K562 (cell line): ENCODE results near the gene IGF2R.

Source experiments
- CBX5 ChIP-seq: IDR thresholded peaks from 2 replicates; pipeline ENCODE4 v1.6.1; 2014; ENCODE audit warnings: low read depth, borderline replicate concordance
- EZH2 ChIP-seq: IDR thresholded peaks from 2 replicates; pipeline ENCODE4 v1.6.1; 2012; ENCODE audit warnings: low read depth, mild to moderate bottlenecking, inconsistent platforms, low read length, borderline replicate concordance
- FOXA3 ChIP-seq, 2 experiments: fragments of 450-650 bp in 1 of 2; sonication (generic) in 1 of 2; formaldehyde crosslinking; IDR thresholded peaks in 1 of 2; conservative IDR thresholded peaks in 1 of 2; 2 replicates each; pipeline versions ENCODE4 v1.4.0 to v1.8.0; 2020 to 2022; ENCODE audit warnings: mild to moderate bottlenecking in 2 of 2, missing genetic modification reagents in 1 of 2
- RBBP5 ChIP-seq: fragments of 200-600 bp; sonication (generic); IDR thresholded peaks from 2 replicates; pipeline ENCODE4 v1.6.1; 2012; ENCODE audit warnings: borderline replicate concordance, mild to moderate bottlenecking, low read length, control low read depth, inconsistent platforms; ENCODE audit not compliant: insufficient read depth, poor library complexity, severe bottlenecking
- UBTF ChIP-seq, 2 experiments: IDR thresholded peaks; 2 replicates each; pipeline ENCODE4 v1.6.1; 2012; ENCODE audit warnings: improper control_type of control experiment in 2 of 2, low read depth in 2 of 2, low read length in 2 of 2, borderline replicate concordance in 1 of 2
- ZNF143 ChIP-seq: sonication (generic); formaldehyde crosslinking; IDR thresholded peaks from 2 replicates; pipeline ENCODE4 v1.9.0; 2022; ENCODE audit warnings: mild to moderate bottlenecking, missing genetic modification reagents
- ZNF24 ChIP-seq: fragments of 450-650 bp; IDR thresholded peaks from 2 replicates; pipeline ENCODE4 v1.6.1; 2016
- ZNF398 ChIP-seq: fragments of 250-450 bp; sonication (Bioruptor Pico); IDR thresholded peaks from 2 replicates; pipeline ENCODE4 v1.8.0; 2021; ENCODE audit warnings: moderate library complexity, mild to moderate bottlenecking, inconsistent platforms
- TF ChIP-seq, protein P1 (sequence below), 3 experiments: IDR thresholded peaks in 2 of 3; conservative IDR thresholded peaks in 1 of 3; 2 replicates each; pipeline ENCODE4 v1.5.1; 2011 to 2012; ENCODE audit warnings: low read length in 3 of 3, mild to moderate bottlenecking in 3 of 3, control low read depth in 2 of 3, improper control_type of control experiment in 1 of 3, inconsistent platforms in 1 of 3, low read depth in 1 of 3, mixed read lengths in 1 of 3, moderate library complexity in 1 of 3; ENCODE audit not compliant: insufficient read depth in 2 of 3

DNA sequence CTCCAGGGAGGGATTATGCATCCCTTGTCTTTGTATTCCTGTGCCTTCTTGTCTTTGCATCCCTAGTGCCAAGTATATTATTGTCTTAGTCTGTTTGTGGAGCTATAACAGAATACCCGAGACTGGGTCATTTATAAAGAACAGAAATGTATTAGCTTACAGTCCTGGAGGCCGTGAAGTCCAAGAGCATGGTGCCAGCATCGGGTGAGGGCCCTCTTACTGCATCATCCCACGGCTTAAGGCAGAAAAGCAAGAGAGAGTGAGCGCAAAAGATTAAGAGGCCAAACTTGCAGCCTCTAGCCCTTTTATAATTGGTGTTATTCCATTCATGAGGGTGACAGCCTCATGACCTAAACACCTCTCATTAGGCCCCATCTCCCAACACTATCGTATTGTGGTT is 8.4 kb upstream of the IGF2R start:
- TF ChIP-seq ZNF398 (CRISPR knock-in tag) (no peak), CBX5 (no peak), FOXA3 (CRISPR knock-in tag; conservative IDR thresholded peaks at IDR 0.05 in 1 of 2, IDR thresholded peaks at IDR 0.05 in 1 of 2) (no peak), RBBP5 (no peak), ZNF143 (CRISPR knock-in tag) (no peak), ZNF24 (no peak), UBTF (IDR thresholded peaks at IDR 0.05; ENCODE audit: borderline replicate concordance in 1 of 2, low read depth in 2 of 2, low read length in 2 of 2) (no peak), EZH2 (no peak)
- TF ChIP-seq, protein P1, sequence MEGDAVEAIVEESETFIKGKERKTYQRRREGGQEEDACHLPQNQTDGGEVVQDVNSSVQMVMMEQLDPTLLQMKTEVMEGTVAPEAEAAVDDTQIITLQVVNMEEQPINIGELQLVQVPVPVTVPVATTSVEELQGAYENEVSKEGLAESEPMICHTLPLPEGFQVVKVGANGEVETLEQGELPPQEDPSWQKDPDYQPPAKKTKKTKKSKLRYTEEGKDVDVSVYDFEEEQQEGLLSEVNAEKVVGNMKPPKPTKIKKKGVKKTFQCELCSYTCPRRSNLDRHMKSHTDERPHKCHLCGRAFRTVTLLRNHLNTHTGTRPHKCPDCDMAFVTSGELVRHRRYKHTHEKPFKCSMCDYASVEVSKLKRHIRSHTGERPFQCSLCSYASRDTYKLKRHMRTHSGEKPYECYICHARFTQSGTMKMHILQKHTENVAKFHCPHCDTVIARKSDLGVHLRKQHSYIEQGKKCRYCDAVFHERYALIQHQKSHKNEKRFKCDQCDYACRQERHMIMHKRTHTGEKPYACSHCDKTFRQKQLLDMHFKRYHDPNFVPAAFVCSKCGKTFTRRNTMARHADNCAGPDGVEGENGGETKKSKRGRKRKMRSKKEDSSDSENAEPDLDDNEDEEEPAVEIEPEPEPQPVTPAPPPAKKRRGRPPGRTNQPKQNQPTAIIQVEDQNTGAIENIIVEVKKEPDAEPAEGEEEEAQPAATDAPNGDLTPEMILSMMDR (IDR thresholded peaks at IDR 0.05 in 2 of 3, conservative IDR thresholded peaks at IDR 0.05 in 1 of 3; ENCODE audit: insufficient read depth in 2 of 3, low read depth in 1 of 3, low read length in 3 of 3), result no peak
